ENCODE measurements around the gene CYLD. TPM values are rescaled to one million over a fixed set of nuclear protein-coding genes. Genes with fewer than 3 reads are reported as not detected.

Gene CYLD
- total and polyA plus RNA-seq, 7 donors = 20.1 to 103 (median 50.5) TPM

DNA sequence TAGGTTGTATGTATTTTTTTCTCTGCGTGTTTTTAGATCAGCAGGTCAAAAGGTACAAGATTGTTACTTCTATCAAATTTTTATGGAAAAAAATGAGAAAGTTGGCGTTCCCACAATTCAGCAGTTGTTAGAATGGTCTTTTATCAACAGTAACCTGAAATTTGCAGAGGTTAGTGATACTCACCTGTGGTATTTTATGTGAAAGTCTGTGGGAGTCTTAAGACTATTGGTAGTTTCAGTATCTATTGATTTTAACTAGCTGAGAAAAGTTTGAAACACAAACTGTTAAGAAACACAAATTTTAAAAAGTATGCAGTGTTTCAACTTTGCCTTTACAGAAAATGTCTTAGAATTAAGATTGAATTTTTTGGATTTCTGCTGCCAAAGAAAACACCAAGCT is 49.6 kb downstream of the CYLD start:
- intact Hi-C loops (cut with DNase I) = no loop called here
- DNase-seq = no peak
- H3K27me3 ChIP-seq (ENCODE audit: insufficient read depth in 3 of 3, low read length in 2 of 3) = no peaks in the 10 kb centered on the region
- no peak overlapping the region for H3K27ac ChIP-seq
- TF ChIP-seq, protein P1, sequence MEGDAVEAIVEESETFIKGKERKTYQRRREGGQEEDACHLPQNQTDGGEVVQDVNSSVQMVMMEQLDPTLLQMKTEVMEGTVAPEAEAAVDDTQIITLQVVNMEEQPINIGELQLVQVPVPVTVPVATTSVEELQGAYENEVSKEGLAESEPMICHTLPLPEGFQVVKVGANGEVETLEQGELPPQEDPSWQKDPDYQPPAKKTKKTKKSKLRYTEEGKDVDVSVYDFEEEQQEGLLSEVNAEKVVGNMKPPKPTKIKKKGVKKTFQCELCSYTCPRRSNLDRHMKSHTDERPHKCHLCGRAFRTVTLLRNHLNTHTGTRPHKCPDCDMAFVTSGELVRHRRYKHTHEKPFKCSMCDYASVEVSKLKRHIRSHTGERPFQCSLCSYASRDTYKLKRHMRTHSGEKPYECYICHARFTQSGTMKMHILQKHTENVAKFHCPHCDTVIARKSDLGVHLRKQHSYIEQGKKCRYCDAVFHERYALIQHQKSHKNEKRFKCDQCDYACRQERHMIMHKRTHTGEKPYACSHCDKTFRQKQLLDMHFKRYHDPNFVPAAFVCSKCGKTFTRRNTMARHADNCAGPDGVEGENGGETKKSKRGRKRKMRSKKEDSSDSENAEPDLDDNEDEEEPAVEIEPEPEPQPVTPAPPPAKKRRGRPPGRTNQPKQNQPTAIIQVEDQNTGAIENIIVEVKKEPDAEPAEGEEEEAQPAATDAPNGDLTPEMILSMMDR (IDR thresholded peaks at IDR 0.05) = no peak
- no peak for ATAC-seq
- peaks cover 9 to 86% of the 10 kb centered on the region in 2 donors for H3K36me3 ChIP-seq (ENCODE audit: insufficient read depth in 1 of 2, low read depth in 1 of 2)
- H3K4me1 ChIP-seq = no peaks in the 10 kb centered on the region
- H3K9me3 ChIP-seq = peaks cover 4% of the 10 kb centered on the region
- H3K4me3 ChIP-seq = no peak overlapping the region
- 96 to 98% (median 97%) methylated on average over 2 of the region's 2 CpGs for WGBS, 3 donors

DNA sequence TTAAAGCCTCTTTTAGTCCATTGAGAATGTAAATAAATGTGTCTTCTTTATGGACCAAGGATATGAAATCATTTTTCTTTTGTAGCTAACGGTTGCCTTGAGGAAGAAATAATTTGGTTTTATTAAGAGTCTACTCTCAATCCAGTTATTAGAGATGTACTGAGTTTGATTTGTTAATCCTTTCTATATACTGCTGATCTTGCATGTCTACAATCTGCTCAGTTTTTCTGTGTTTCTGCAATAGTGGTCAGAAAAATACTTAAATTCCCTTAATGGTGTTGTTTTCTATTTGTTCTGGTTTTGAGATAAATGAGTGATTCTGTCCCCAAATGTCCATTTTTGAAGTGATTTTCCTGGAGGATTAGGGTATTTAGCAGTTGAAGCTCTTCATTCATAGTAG is 54.9 kb downstream of the CYLD start:
- intact Hi-C loops (cut with DNase I) = no loop called here
- H3K4me3 ChIP-seq = no peak overlapping the region
- no peak overlapping the region for H3K27ac ChIP-seq
- DNase-seq (no peak), ATAC-seq (no peak)
- TF ChIP-seq, protein P1 (IDR thresholded peaks at IDR 0.05) = no peak
- peaks cover 7 to 86% of the 10 kb centered on the region in 2 donors for H3K36me3 ChIP-seq (ENCODE audit: insufficient read depth in 1 of 2, low read depth in 1 of 2)
- no peaks in the 10 kb centered on the region for H3K4me1 ChIP-seq
- H3K27me3 ChIP-seq (ENCODE audit: insufficient read depth in 3 of 3, low read length in 2 of 3) = no peaks in the 10 kb centered on the region
- 92 to 97% (median 96%) methylated on average over 1 of the region's 1 CpG for WGBS, 3 donors
- H3K9me3 ChIP-seq = no peaks in the 10 kb centered on the region

DNA sequence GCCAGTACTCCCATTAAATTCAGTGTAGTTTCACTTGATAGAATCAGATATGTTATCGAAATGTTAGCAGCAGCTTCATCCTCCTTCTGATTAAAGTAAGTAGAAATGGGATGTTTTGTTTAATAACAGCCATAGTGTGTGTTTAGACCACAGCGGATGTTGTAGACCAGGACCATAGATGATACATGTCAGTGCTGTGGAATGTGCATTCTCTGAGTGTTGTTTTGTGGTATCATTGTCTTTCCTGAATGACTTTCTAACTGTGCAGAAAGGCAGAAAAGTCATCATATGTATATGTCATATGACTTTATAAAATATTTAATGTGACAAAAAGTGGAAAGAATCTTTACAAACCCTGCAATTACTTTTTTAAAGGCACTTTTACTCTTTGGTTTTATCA is 55.6 kb downstream of the CYLD start:
- TF ChIP-seq, protein P1 (IDR thresholded peaks at IDR 0.05) = no peak
- intact Hi-C loops (cut with DNase I) = no loop called here
- WGBS, 3 donors = 93 to 97% (median 96%) methylated on average over 2 of the region's 2 CpGs
- Histone ChIP-seq H3K4me1 (no peaks in the 10 kb centered on the region), H3K36me3 (ENCODE audit: insufficient read depth in 1 of 2, low read depth in 1 of 2) (peaks cover 7 to 80% of the 10 kb centered on the region in 2 donors), H3K27me3 (ENCODE audit: insufficient read depth in 3 of 3, low read length in 2 of 3) (no peaks in the 10 kb centered on the region), H3K4me3 (no peak overlapping the region), H3K9me3 (no peaks in the 10 kb centered on the region), H3K27ac (no peak overlapping the region)
- no peak for DNase-seq
- ATAC-seq = no peak

DNA sequence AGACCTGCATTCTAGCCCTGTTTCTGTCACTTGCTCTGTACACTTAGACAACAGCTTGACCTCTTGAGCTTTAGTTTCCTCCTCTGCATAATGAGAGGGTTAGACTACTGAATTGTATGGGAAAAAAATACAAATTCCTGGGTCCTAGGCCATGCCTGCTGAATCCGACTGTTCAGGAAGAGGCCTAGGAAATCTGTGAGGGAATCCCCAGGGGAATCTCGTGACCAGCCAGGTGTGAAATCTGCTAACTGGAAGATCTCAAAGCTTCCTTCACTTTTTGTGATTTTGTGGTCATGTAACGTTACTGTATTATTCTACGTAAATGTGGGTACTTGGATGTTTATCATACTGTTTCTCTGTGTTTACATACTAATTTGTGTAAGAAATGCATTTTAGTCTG is 58.2 kb downstream of the CYLD start:
- Histone ChIP-seq H3K9me3 (no peaks in the 10 kb centered on the region), H3K27ac (no peak overlapping the region), H3K4me1 (no peaks in the 10 kb centered on the region), H3K4me3 (no peak overlapping the region), H3K36me3 (ENCODE audit: insufficient read depth in 1 of 2, low read depth in 1 of 2) (peaks cover 7 to 53% of the 10 kb centered on the region in 2 donors), H3K27me3 (ENCODE audit: insufficient read depth in 3 of 3, low read length in 2 of 3) (no peaks in the 10 kb centered on the region)
- DNase-seq = no peak
- WGBS, 3 donors = 85 to 89% (median 88%) methylated on average over 4 of the region's 4 CpGs
- TF ChIP-seq, protein P1 (IDR thresholded peaks at IDR 0.05) = no peak
- ATAC-seq = no peak
- intact Hi-C loops (cut with DNase I) = loop anchor here (5.0 to 10.0 kb wide), 6 partner anchors 38 to 775 kb away; partner anchors contain the start of genes CNEP1R1 (in 1 of the 2), NKD1 (in 1 of the 2) and NOD2 (in 1 of the 2)

DNA sequence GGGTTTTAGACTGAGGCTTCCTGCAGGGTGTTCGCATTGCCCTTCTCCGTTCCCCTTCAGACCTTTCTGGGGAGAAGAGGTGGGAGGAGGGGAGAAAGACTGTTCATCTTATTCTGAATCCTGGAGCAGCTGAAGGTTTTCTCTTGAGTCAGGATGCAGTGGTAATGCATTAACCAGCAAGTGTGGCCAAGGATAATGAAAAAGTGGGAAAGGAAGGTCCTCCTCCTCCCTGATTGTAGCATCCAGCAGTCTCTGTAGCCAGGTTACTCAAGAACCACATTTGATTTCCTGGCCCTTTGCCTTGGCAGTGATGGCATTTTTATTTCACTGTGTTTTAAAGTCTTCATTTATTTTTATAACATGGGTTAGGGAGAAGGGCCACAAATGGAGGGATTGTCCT is 59.1 kb downstream of the CYLD start:
- TF ChIP-seq, protein P1 (IDR thresholded peaks at IDR 0.05) = no peak
- Histone ChIP-seq H3K4me3 (no peak overlapping the region), H3K36me3 (ENCODE audit: insufficient read depth in 1 of 2, low read depth in 1 of 2) (peaks cover 2 to 44% of the 10 kb centered on the region in 2 donors), H3K4me1 (peaks cover 4% of the 10 kb centered on the region), H3K9me3 (no peaks in the 10 kb centered on the region), H3K27ac (no peak overlapping the region), H3K27me3 (ENCODE audit: insufficient read depth in 3 of 3, low read length in 2 of 3) (no peaks in the 10 kb centered on the region)
- intact Hi-C loops (cut with DNase I) = loop anchor here (5.0 to 10.0 kb wide), 6 partner anchors 39 to 776 kb away; partner anchors contain the start of genes CNEP1R1 (in 1 of the 2), NKD1 (in 1 of the 2) and NOD2 (in 1 of the 2)
- DNase-seq (no peak), ATAC-seq (no peak)
- 94 to 95% (median 94%) methylated on average over 2 of the region's 2 CpGs for WGBS, 3 donors
